Measurements from ENCODE around the gene CHRNA7.

DNA sequence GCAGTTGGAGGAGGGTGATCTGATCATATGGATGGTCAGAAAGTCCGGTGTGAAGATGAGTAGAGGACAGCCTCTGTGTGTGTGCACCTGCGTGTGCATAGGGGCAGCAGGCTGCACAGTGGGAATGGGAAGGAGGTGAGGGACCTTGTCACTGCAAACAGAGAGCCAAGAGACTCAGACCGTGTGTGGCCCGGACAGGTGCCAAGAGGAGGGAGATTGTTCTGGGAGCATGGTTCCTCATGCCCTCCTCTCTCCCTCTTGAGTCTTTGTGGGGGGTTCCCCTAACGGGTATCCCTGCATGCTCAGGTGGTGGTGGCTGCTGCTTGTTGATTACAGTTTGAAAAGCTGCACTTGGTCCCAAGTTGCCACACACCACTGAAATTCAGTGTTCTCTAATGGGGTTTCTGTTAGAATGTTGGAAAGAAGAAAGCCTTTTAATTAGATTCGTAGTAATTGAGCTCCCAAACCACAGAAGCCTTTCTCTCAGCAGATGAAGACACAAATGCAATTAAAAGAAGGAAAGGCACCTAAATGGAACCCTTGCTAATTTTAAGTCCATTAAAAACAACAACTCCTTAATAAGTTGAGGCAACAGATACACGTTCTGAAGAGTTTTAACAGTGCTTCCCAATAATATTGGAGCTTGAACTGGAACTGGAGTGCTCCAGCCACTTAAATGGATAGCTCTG, 68.9 kb downstream of the CHRNA7 start:
- no peak for TF ChIP-seq EZH2 (IDR thresholded peaks at IDR 0.05; ENCODE audit: borderline replicate concordance, low read length)
- TF ChIP-seq, protein P1, sequence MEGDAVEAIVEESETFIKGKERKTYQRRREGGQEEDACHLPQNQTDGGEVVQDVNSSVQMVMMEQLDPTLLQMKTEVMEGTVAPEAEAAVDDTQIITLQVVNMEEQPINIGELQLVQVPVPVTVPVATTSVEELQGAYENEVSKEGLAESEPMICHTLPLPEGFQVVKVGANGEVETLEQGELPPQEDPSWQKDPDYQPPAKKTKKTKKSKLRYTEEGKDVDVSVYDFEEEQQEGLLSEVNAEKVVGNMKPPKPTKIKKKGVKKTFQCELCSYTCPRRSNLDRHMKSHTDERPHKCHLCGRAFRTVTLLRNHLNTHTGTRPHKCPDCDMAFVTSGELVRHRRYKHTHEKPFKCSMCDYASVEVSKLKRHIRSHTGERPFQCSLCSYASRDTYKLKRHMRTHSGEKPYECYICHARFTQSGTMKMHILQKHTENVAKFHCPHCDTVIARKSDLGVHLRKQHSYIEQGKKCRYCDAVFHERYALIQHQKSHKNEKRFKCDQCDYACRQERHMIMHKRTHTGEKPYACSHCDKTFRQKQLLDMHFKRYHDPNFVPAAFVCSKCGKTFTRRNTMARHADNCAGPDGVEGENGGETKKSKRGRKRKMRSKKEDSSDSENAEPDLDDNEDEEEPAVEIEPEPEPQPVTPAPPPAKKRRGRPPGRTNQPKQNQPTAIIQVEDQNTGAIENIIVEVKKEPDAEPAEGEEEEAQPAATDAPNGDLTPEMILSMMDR (conservative IDR thresholded peaks at IDR 0.05 in 1 of 2, IDR thresholded peaks at IDR 0.05 in 1 of 2; ENCODE audit: extremely low read depth in 1 of 2, insufficient read depth in 1 of 2, low read depth in 1 of 2, low read length in 2 of 2) = no peak
